Fibroblast of peridontal ligament (primary cell): ENCODE data around the gene ZNF616.

Experiments
- DNase-seq: peaks from one replicate; pipeline ENCODE4 v3.0.0-alpha.2; 2010; ENCODE audit errors: extremely low read depth

ZNF616 gene

DNA sequence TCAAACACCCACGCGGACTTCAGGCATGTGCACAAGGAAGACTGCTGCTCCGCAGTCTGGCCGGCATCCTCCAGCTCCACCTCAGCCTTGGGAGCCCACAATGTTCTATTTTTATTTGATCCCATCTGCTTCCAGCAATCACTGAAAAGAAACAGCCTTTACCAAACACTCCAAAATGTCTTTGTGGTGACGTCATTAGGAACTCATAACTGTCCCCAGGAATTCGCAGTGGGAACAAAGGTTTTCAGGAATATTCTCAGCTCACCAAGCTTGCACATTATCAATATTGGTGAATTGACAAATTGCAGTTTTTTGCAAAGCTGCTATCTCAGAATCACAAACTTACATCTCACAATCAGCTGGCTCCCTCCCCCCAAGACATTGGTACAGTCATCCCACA, 29.0 kb downstream of the ZNF616 start:
- DNase-seq = no peak

- DNase-seq = no peak
Observed at GRCh38 chr19:52102782-52103181, 37.0 kb downstream of the ZNF616 start.

DNA sequence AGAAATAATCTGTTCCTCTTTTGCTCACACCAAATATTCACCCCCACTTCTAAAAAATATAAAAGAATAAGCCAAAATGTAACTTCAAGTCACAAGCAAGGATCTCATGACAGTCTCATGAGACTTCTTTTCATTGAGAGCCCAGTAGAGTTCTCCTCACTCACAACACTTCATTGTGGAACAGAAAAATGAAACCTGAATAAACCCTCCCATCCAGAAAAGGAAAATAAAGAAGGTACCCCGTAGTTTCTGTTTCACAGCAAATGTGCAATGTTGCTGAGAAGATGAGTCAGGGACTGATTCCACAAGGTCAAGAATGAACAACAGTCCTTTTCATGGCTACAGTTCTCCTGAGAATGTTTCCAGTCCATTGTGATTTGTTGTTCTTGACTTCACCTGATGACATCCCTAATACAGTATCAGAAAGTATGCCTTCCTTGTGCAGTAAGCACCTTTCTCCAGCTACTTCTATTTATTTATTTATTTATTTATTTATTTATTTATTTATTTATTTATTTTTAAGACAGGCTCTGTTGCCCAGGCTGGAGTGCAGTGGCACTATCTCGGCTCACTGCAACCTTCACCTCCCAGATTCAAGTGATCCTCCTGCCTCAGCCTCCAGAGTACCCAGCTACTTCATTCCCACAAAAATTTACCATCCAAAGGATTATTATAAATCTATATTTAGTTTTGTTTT, 37.7 kb downstream of the ZNF616 start:
- no peak for DNase-seq

DNA sequence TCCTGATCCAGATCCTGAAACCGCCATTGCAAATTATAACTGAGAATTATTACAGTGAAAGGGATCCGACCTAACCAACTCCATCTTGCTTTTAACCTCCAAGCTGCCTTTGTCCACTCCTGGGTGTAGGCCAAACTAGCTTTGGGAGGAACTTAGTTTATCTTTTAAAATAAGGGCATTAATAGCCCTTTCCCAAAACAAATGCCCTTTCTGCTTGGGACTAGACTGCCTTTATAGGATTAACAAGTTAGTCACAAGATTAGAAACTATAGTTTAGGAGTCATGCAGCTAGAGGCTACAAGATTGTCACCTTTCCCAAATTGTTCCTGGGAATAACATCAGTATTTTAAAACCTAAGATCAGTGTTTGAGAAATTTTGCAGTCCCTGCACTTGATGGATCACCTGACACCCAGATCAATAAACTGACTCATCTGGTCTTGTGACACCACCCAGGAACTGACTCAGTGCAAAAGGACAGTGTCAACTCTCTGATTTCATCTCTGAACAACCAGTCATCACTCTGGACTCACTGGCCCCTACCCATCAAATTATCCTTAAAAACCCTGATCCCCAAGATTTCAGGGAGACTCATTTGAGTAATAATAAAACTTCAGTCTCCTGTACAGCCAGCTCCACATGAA, 40.1 kb downstream of the ZNF616 start:
- no peak for DNase-seq

- DNase-seq = peak; percentile 22
Observed at GRCh38 chr19:52096416-52096815, 43.3 kb downstream of the ZNF616 start.

GRCh38 chr19:52095172-52096014, 44.3 kb downstream of the ZNF616 start, which contains the start of gene ZNF841:
Gene ZNF841 (minus strand): TSS chr19:52095765. CDS start chr19:52084801, 10,964 bp downstream.
- peak; percentile 94 for DNase-seq

DNA sequence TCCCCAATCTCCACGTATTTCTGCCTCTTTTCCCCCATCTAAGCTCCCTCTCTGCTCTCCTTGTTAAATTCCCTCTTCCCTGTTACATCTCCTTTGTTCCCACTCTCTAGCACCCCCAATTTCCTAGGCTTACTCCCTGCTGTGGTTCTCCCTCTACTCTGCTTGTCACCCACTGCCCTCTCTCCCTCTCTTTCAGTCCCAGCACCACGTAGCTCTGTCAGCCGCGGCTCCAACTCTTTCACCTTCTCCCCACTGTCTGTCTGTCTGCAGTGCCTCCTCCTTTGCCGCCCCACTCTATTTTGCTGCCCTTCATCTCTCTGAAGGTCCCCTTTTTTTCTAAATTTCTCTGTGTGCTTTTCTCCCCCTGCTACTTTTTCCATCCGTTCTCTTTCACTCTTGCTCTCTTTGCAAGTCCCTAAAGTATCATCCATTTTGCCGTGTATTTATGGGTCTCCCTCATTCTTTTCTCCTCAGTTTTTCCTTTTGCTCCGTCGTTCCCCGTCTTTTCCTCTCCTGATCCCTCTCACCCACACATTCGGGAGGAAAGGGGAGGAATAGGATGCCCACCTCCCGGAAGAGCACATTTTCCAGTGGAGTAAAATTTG, 45.1 kb downstream of the ZNF616 start:
- DNase-seq = peak; percentile 5

DNA sequence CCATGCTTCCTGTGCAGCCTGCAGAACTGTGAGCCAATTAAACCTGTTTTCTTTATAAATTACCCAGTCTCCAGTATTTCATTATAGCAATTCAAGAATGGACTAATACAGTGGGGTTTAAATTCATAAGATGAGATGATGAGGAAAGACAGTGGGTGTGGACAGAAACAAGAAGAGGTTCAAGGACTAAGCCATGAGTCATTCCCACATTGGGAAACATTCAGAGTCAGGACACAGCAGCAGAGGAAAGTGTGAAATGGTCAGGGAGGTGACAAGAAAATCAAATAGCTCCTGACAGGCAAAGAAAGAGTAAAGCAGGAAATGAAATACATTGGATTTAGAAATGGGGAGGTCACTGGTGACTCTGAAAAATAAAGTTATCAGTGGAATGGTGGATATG, 53.3 kb downstream of the ZNF616 start:
- peak; percentile 2 for DNase-seq

DNA sequence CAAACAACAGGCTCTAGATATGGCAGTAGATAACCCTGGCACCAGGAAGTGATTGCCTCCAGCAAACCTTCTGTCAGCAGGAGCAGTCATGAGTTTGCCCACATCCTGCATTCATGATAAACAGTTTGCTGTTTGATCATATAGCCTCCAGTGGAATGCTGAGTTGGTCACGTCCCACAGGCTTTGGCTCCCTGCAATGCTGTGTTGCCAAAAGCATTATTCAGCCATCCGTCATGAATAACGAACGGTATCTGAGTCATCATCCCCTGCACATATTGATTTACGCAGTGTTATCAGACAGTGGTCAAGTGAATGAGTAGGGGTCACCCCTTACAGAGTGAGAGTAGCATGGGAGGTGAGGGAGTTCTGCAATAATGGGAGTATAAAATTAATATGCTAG, 69.2 kb downstream of the ZNF616 start:
- no peak for DNase-seq

DNA sequence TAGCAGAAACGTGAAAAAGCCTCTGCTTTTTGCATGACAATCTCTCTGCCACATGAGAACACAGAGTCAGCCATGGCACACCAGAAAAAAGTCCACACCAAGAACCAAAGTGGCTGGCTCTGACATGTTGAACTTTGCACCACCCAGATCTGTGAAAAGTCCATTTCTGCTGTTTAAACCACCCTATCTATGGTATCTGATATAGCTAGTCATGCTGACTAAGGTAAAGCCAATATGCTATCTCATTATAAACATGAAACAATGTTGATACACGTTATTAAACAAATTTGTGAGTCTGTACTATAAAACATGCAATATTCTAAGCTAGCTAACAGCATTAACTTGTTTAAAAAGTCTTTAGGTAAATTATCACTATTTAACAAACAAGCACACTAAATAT, 70.1 kb downstream of the ZNF616 start:
- no peak for DNase-seq

DNA sequence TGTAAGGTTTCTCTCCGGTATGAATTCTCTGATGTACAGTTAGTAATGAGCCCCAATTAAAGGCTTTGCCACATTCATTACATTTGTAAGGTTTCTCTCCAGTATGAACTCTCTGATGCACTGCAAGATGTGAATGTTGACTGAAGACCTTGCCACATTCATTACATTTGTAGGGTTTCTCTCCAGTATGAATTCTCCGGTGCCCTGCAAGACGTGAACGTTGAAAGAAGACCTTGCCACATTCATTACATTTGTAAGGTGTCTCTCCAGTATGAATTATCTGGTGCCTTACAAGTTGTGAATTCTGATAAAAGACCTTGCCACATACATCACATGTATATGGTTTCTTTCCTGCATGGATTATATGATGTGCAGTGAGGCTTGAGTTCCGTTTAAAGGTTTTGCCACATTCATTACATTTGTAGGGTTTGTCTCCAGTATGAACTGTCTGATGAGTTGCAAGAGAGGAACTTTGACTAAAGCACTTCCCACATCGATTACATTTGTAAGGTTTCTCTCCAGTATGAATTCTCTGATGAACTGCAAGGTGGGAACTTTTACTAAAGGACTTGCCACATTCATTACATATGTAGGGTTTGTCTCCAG, 73.4 kb downstream of the ZNF616 start:
- DNase-seq = no peak

- DNase-seq = no peak
Observed at GRCh38 chr19:52065399-52065798, 74.3 kb downstream of the ZNF616 start.
